ENCODE data around the gene RAD51B. TPM values are rescaled to one million over a fixed set of nuclear protein-coding genes. Genes with fewer than 3 reads are reported as not detected.
A peak's percentile ranks its signal among the peaks of the same experiment; 100 is the strongest.

RAD51B gene
- total RNA-seq, 5 donors from 2014 or later (not counting 1 experiment from before 2014, with no cell fraction given), result 25.4 to 47.9 (median 30.0) TPM

GRCh38 chr14:68677476-68677875 is 857.9 kb downstream of the RAD51B start:
- ATAC-seq (replicated peaks in 1 of 4) (no peak), DNase-seq (no peak)
- Mint-ChIP-seq H3K4me3 (no peak overlapping the region), H3K36me3 (no peaks in the 10 kb centered on the region), H3K27me3 (no peaks in the 10 kb centered on the region), H3K27ac (no peak overlapping the region), H3K9me3 (no peaks in the 10 kb centered on the region), H3K4me1 (peaks cover 19 to 32% (median 28%) of the 10 kb centered on the region in 3 donors)
- H3K9me3 ChIP-seq, result no peaks in the 10 kb centered on the region
- ChIA-PET CTCF (no interaction called here), POLR2A (interaction anchor here in 1 of 2 donors (0.6 kb wide), 1 partner anchor 229 kb away, joined by 3 read pairs; no protein-coding TSS in a partner anchor)
- no peak overlapping the region for H3K4me3 ChIP-seq (ENCODE audit: control insufficient read depth in 1 of 2, extremely low read depth in 1 of 2, low read length in 1 of 2)
- WGBS (ENCODE audit: insufficient coverage), result 79% methylated on average over 6 of the region's 7 CpGs
- no peak overlapping the region for H3K27ac ChIP-seq (ENCODE audit: low read length)
- H3K4me1 ChIP-seq (ENCODE audit: control insufficient read depth in 1 of 2, extremely low read depth in 1 of 2, insufficient read depth in 2 of 2, low read length in 2 of 2), result peaks cover 8 to 20% of the 10 kb centered on the region in 2 experiments
- H3K27me3 ChIP-seq (replicated peaks in 1 of 2; ENCODE audit: control insufficient read depth in 2 of 2, extremely low read depth in 1 of 2, insufficient read depth in 2 of 2, low read length in 1 of 2), result no peaks in the 10 kb centered on the region
- no peaks in the 10 kb centered on the region for H3K36me3 ChIP-seq (ENCODE audit: control insufficient read depth in 2 of 2, extremely low read depth in 1 of 2, insufficient read depth in 1 of 2, low read length in 1 of 2)

DNA sequence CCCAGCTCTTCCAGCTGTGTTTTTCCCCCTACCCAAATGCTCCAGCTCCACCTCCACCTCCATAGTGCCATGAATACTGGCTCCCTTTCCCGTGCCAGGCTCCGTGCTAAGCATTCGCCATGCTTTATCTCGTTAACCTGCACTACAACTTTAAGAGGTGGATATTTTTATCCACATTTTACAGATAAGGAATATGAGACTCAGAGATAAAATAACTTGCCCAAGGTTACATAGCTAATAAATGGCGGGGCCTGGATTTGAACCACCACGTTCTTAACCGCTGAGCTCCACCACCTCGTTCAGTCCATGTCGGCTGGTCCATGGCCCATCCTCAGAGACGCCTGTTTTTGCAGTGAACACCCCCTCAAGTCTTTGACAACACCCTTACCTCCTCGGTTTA is 858.3 kb downstream of the RAD51B start:
- no peak overlapping the region for H3K4me3 Mint-ChIP-seq
- no peak overlapping the region for H3K27ac Mint-ChIP-seq
- no peaks in the 10 kb centered on the region for H3K27me3 Mint-ChIP-seq
- H3K4me3 ChIP-seq (ENCODE audit: control insufficient read depth in 1 of 2, extremely low read depth in 1 of 2, low read length in 1 of 2), result no peak overlapping the region
- POLR2A ChIA-PET, result interaction anchor here in 1 of 2 donors (0.6 kb wide), 1 partner anchor 229 kb away, joined by 3 read pairs; no protein-coding TSS in a partner anchor
- H3K36me3 ChIP-seq (ENCODE audit: control insufficient read depth in 2 of 2, extremely low read depth in 1 of 2, insufficient read depth in 1 of 2, low read length in 1 of 2), result no peaks in the 10 kb centered on the region
- no peak for ATAC-seq (replicated peaks in 1 of 4)
- peaks cover 22 to 33% (median 30%) of the 10 kb centered on the region in 3 donors for H3K4me1 Mint-ChIP-seq
- WGBS (ENCODE audit: insufficient coverage), result no CpG with 5 or more reads among the region's 11 CpGs
- H3K4me1 ChIP-seq (ENCODE audit: control insufficient read depth in 1 of 2, extremely low read depth in 1 of 2, insufficient read depth in 2 of 2, low read length in 2 of 2), result peaks cover 11 to 24% of the 10 kb centered on the region in 2 experiments
- no peaks in the 10 kb centered on the region for H3K9me3 Mint-ChIP-seq
- H3K27me3 ChIP-seq (replicated peaks in 1 of 2; ENCODE audit: control insufficient read depth in 2 of 2, extremely low read depth in 1 of 2, insufficient read depth in 2 of 2, low read length in 1 of 2), result no peaks in the 10 kb centered on the region
- H3K9me3 ChIP-seq, result no peaks in the 10 kb centered on the region
- no peak overlapping the region for H3K27ac ChIP-seq (ENCODE audit: low read length)
- CTCF ChIA-PET, result interaction anchor here in 1 of 2 donors (0.7 to 0.9 kb wide), 2 partner anchors 95 to 108 kb away, joined by 3 read pairs; no protein-coding TSS in a partner anchor
- H3K36me3 Mint-ChIP-seq, result no peaks in the 10 kb centered on the region
- DNase-seq, result no peak

DNA sequence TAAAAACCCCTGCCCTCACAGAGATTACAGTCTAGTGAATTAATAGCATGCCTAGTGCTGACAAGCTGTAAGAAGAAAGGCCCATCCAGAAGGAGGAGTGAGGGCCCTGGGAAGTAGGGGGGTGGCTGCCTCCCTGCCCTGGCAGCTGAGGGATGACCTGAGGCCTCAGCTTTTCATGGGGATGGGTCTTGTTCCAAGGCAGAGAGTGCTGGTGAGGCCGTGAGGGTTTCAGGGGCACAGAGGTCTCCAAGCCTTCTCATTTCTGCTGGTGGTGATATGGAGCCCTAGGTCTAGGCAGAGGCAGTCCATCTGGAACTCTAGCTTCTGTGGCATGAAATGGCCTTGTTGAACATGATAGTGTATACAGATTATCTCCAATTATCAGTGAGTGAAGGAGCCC is 858.9 kb downstream of the RAD51B start:
- DNase-seq, result no peak
- Mint-ChIP-seq H3K9me3 (no peaks in the 10 kb centered on the region), H3K4me1 (peaks cover 28 to 37% (median 36%) of the 10 kb centered on the region in 3 donors), H3K4me3 (no peak overlapping the region), H3K36me3 (no peaks in the 10 kb centered on the region), H3K27ac (no peak overlapping the region), H3K27me3 (no peaks in the 10 kb centered on the region)
- no peaks in the 10 kb centered on the region for H3K27me3 ChIP-seq (replicated peaks in 1 of 2; ENCODE audit: control insufficient read depth in 2 of 2, extremely low read depth in 1 of 2, insufficient read depth in 2 of 2, low read length in 1 of 2)
- WGBS (ENCODE audit: insufficient coverage), result 100% methylated on average over 1 of the region's 1 CpG
- H3K4me3 ChIP-seq (ENCODE audit: control insufficient read depth in 1 of 2, extremely low read depth in 1 of 2, low read length in 1 of 2), result no peak overlapping the region
- no peak overlapping the region for H3K27ac ChIP-seq (ENCODE audit: low read length)
- peaks cover 14 to 30% of the 10 kb centered on the region in 2 experiments for H3K4me1 ChIP-seq (ENCODE audit: control insufficient read depth in 1 of 2, extremely low read depth in 1 of 2, insufficient read depth in 2 of 2, low read length in 2 of 2)
- POLR2A ChIA-PET, result interaction anchor here in 1 of 2 donors (0.6 kb wide), 1 partner anchor 87 kb away, joined by 7 read pairs; no protein-coding TSS in a partner anchor
- H3K9me3 ChIP-seq, result no peaks in the 10 kb centered on the region
- ATAC-seq (replicated peaks in 1 of 4), result no peak
- no peaks in the 10 kb centered on the region for H3K36me3 ChIP-seq (ENCODE audit: control insufficient read depth in 2 of 2, extremely low read depth in 1 of 2, insufficient read depth in 1 of 2, low read length in 1 of 2)
- CTCF ChIA-PET, result interaction anchor here in 1 of 2 donors (0.7 to 0.9 kb wide), 2 partner anchors 95 to 107 kb away, joined by 3 read pairs; no protein-coding TSS in a partner anchor

DNA sequence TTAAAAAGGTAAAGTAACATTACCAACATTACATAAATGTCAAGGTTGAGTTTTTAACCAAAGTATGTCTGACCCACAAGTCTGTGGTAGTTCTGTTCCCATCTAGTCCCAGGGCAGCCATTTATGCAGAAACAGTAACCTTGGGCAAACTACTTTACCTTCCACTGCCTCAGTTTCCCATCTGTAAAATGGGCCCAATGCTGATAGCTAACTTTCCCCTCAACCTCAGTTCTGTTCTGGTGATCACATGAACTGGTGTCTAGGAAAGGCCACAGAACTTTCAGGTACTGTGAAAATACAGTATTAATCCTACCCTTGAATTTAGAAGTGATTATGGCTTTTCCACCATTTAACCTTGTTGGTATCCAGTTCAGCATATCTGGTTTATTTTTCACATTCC is 859.7 kb downstream of the RAD51B start:
- Histone ChIP-seq H3K36me3 (ENCODE audit: control insufficient read depth in 2 of 2, extremely low read depth in 1 of 2, insufficient read depth in 1 of 2, low read length in 1 of 2) (no peaks in the 10 kb centered on the region), H3K27ac (ENCODE audit: low read length) (no peak overlapping the region), H3K9me3 (no peaks in the 10 kb centered on the region), H3K4me1 (ENCODE audit: control insufficient read depth in 1 of 2, extremely low read depth in 1 of 2, insufficient read depth in 2 of 2, low read length in 2 of 2) (peaks cover 18 to 38% of the 10 kb centered on the region in 2 experiments), H3K27me3 (replicated peaks in 1 of 2; ENCODE audit: control insufficient read depth in 2 of 2, extremely low read depth in 1 of 2, insufficient read depth in 2 of 2, low read length in 1 of 2) (no peaks in the 10 kb centered on the region), H3K4me3 (ENCODE audit: control insufficient read depth in 1 of 2, extremely low read depth in 1 of 2, low read length in 1 of 2) (no peak overlapping the region)
- no peaks in the 10 kb centered on the region for H3K9me3 Mint-ChIP-seq
- H3K4me1 Mint-ChIP-seq, result peaks cover 36 to 44% (median 44%) of the 10 kb centered on the region in 3 donors
- no peak for DNase-seq
- no peak overlapping the region for H3K27ac Mint-ChIP-seq
- H3K4me3 Mint-ChIP-seq, result no peak overlapping the region
- no peaks in the 10 kb centered on the region for H3K27me3 Mint-ChIP-seq
- ChIA-PET POLR2A (no interaction called here), CTCF (interaction anchor here in 1 of 2 donors (0.6 kb wide), 1 partner anchor 454 kb away, joined by 3 read pairs; no protein-coding TSS in a partner anchor)
- ATAC-seq (replicated peaks in 1 of 4), result no peak
- no peaks in the 10 kb centered on the region for H3K36me3 Mint-ChIP-seq

GRCh38 chr14:68679746-68680467 is 860.3 kb downstream of the RAD51B start:
- H3K27me3 ChIP-seq (replicated peaks in 1 of 2; ENCODE audit: control insufficient read depth in 2 of 2, extremely low read depth in 1 of 2, insufficient read depth in 2 of 2, low read length in 1 of 2), result no peaks in the 10 kb centered on the region
- no peaks in the 10 kb centered on the region for H3K9me3 ChIP-seq
- WGBS (ENCODE audit: insufficient coverage), result 100% methylated on average over 1 of the region's 8 CpGs
- no peaks in the 10 kb centered on the region for H3K27me3 Mint-ChIP-seq
- peak overlapping the region in 1 of 2 donors; percentile 16 for H3K27ac Mint-ChIP-seq
- CTCF ChIA-PET, result interaction anchor here in 1 of 2 donors (0.6 kb wide), 1 partner anchor 454 kb away, joined by 3 read pairs; no protein-coding TSS in a partner anchor
- POLR2A ChIA-PET, result no interaction called here
- no peaks in the 10 kb centered on the region for H3K36me3 ChIP-seq (ENCODE audit: control insufficient read depth in 2 of 2, extremely low read depth in 1 of 2, insufficient read depth in 1 of 2, low read length in 1 of 2)
- no peak overlapping the region for H3K4me3 ChIP-seq (ENCODE audit: control insufficient read depth in 1 of 2, extremely low read depth in 1 of 2, low read length in 1 of 2)
- H3K36me3 Mint-ChIP-seq, result no peaks in the 10 kb centered on the region
- peaks cover 23 to 44% of the 10 kb centered on the region in 2 experiments for H3K4me1 ChIP-seq (ENCODE audit: control insufficient read depth in 1 of 2, extremely low read depth in 1 of 2, insufficient read depth in 2 of 2, low read length in 2 of 2)
- H3K4me3 Mint-ChIP-seq, result no peak overlapping the region
- H3K27ac ChIP-seq (ENCODE audit: low read length), result no peak overlapping the region
- ATAC-seq (replicated peaks in 1 of 4) (no peak), DNase-seq (no peak)
- peaks cover 42 to 51% (median 50%) of the 10 kb centered on the region in 3 donors for H3K4me1 Mint-ChIP-seq
- no peaks in the 10 kb centered on the region for H3K9me3 Mint-ChIP-seq

DNA sequence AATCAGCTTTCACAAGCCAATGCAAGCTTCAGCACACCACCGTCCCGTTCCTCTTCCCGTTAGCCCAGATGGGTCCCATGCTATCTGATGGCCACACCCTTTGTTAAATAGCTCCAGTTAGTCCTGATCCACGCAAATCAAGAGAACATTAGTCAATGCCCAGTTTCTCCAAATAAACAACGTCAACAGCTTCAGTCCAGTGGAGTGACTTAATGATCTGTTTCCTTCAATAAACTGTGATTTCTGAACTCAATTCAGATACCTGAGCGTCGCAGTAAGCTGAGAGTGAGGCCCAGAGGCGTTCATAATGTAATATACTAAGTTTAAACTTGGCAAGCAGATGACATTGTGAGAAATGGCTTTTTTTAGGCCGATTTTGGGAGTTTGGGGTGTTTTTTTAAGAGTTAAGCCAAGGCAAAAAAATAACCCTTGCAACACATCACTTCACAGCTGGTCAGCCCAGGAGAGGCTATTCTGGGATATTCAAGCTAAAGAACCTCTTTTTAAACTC is 861.0 kb downstream of the RAD51B start:
- Histone ChIP-seq H3K4me3 (ENCODE audit: control insufficient read depth in 1 of 2, extremely low read depth in 1 of 2, low read length in 1 of 2) (no peak overlapping the region), H3K9me3 (no peaks in the 10 kb centered on the region), H3K27me3 (replicated peaks in 1 of 2; ENCODE audit: control insufficient read depth in 2 of 2, extremely low read depth in 1 of 2, insufficient read depth in 2 of 2, low read length in 1 of 2) (no peaks in the 10 kb centered on the region), H3K36me3 (ENCODE audit: control insufficient read depth in 2 of 2, extremely low read depth in 1 of 2, insufficient read depth in 1 of 2, low read length in 1 of 2) (no peaks in the 10 kb centered on the region), H3K27ac (ENCODE audit: low read length) (no peak overlapping the region), H3K4me1 (ENCODE audit: control insufficient read depth in 1 of 2, extremely low read depth in 1 of 2, insufficient read depth in 2 of 2, low read length in 2 of 2) (peaks cover 29 to 51% of the 10 kb centered on the region in 2 experiments)
- Mint-ChIP-seq H3K27ac (peak overlapping the region in 1 of 2 donors; percentile 85), H3K36me3 (no peaks in the 10 kb centered on the region), H3K9me3 (no peaks in the 10 kb centered on the region), H3K4me3 (peak overlapping the region in 1 of 3 donors; percentile 33), H3K4me1 (peaks cover 49 to 57% (median 56%) of the 10 kb centered on the region in 3 donors), H3K27me3 (no peaks in the 10 kb centered on the region)
- DNase-seq (no peak), ATAC-seq (replicated peaks in 1 of 4) (no peak)
- CTCF ChIA-PET, result no interaction called here
- whole genome bisulfite sequencing (ENCODE audit: insufficient coverage), result 100% methylated on average over 7 of the region's 9 CpGs
- POLR2A ChIA-PET, result no interaction called here
